Muscle layer of duodenum (tissue), 2 donors: Measurements from ENCODE around the gene ALPP.
"Not testable (repeated sequence)": the region's sequence is repeated elsewhere in the genome, so short reads cannot be mapped to it uniquely, and the experiment has no call there.

ENCODE experiments used
- H3K27ac ChIP-seq: one replicate; pipeline ENCODE4 v1.7.0; 2013; ENCODE audit warnings: mild to moderate bottlenecking, low read length
- H3K27me3 ChIP-seq: one replicate; pipeline ENCODE4 v1.7.0; 2013; ENCODE audit warnings: low read depth, mild to moderate bottlenecking, control low read depth, low read length
- H3K36me3 ChIP-seq, 2 donors: one replicate each; pipeline ENCODE4 v1.7.0; 2013; ENCODE audit warnings: low read length in 2 of 2, control low read depth in 1 of 2, mild to moderate bottlenecking in 1 of 2; ENCODE audit not compliant: insufficient read depth in 2 of 2, control insufficient read depth in 1 of 2
- H3K4me1 ChIP-seq, 2 donors: one replicate each; pipeline ENCODE4 v1.7.0; 2013; ENCODE audit warnings: low read length in 2 of 2, mild to moderate bottlenecking in 2 of 2, control low read depth in 1 of 2, moderate library complexity in 1 of 2; ENCODE audit not compliant: insufficient read depth in 2 of 2, control insufficient read depth in 1 of 2
- H3K4me3 ChIP-seq, 2 donors: one replicate each; pipeline ENCODE4 v1.7.0; 2013; ENCODE audit warnings: low read length in 2 of 2, low read depth in 1 of 2, mild to moderate bottlenecking in 1 of 2
- H3K9me3 ChIP-seq, 2 donors: one replicate each; pipeline ENCODE4 v1.7.0; 2013; ENCODE audit warnings: low read length in 2 of 2, control low read depth in 1 of 2, mild to moderate bottlenecking in 1 of 2; ENCODE audit not compliant: control insufficient read depth in 1 of 2
- donor health status: healthy.

The ALPP gene

GRCh38 chr2:232416521-232417470 lies 38.2 kb downstream of the ALPP start:
- no peak overlapping the region for H3K27ac ChIP-seq
- H3K9me3 ChIP-seq, result peaks cover 0 to under 1% of the 10 kb centered on the region in 2 donors
- H3K4me1 ChIP-seq, result peaks cover 0 to 29% of the 10 kb centered on the region in 2 donors
- H3K4me3 ChIP-seq, result no peak overlapping the region
- no peaks in the 10 kb centered on the region for H3K36me3 ChIP-seq
- H3K27me3 ChIP-seq, result peaks cover 44% of the 10 kb centered on the region

DNA sequence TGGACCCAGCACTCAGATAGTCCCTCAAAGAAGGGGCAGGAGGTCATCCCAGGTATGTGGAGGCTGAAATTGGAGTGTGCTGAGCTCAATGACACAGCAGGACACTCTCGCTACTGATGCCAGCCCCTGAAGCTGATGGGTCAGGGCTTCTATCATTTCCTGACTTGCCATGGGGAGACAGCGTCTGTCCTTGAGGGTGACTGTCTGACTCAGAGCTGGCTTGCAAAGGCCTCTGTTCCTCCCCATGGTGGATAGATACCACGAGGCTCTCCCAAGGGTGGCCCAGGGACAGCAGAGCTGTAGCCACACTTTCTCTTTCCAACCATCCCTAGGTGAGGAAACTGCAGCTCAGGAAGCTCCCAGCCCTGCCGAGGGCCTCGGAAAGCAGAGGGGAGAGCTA lies 38.9 kb downstream of the ALPP start:
- peaks cover 49% of the 10 kb centered on the region for H3K27me3 ChIP-seq
- peaks cover 0 to 7% of the 10 kb centered on the region in 2 donors for H3K9me3 ChIP-seq
- H3K4me3 ChIP-seq, result no peak overlapping the region

DNA sequence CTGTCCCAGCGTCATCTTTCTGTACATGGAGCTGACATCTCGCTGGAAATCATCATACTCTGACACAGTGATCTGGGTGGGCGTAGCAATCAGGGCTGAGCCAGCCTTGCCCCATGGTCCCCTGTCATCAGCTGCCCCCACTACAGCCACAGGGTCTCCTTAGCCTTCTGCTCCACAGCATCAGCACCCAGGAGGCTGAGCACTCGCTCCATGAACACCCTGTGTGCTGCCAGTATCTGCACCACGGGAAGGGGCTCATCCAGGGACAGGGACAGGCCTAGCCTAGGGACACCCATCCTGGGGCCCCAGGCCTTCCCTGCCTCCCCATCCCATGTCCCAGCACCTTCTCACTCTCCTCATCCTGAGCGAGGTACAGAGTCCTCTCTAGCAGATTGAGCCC lies 39.5 kb downstream of the ALPP start:
- Histone ChIP-seq H3K27ac (no peak overlapping the region), H3K36me3 (no peaks in the 10 kb centered on the region), H3K4me3 (no peak overlapping the region), H3K4me1 (peaks cover 0 to 29% of the 10 kb centered on the region in 2 donors), H3K27me3 (peaks cover 49% of the 10 kb centered on the region), H3K9me3 (peaks cover 0 to 12% of the 10 kb centered on the region in 2 donors)

More for the DNA sequence above, 38.9 kb downstream of the ALPP start:
- Histone ChIP-seq H3K4me1 (peaks cover 0 to 29% of the 10 kb centered on the region in 2 donors), H3K27ac (no peak overlapping the region), H3K36me3 (no peaks in the 10 kb centered on the region)

GRCh38 chr2:232418466-232419244 lies 40.1 kb downstream of the ALPP start:
- Histone ChIP-seq H3K9me3 (peaks cover 0 to 12% of the 10 kb centered on the region in 2 donors), H3K27me3 (peaks cover 49% of the 10 kb centered on the region), H3K27ac (no peak overlapping the region), H3K4me3 (peak overlapping the region in 1 of 2 donors; percentile 52), H3K4me1 (peaks cover 0 to 29% of the 10 kb centered on the region in 2 donors), H3K36me3 (no peaks in the 10 kb centered on the region)

DNA sequence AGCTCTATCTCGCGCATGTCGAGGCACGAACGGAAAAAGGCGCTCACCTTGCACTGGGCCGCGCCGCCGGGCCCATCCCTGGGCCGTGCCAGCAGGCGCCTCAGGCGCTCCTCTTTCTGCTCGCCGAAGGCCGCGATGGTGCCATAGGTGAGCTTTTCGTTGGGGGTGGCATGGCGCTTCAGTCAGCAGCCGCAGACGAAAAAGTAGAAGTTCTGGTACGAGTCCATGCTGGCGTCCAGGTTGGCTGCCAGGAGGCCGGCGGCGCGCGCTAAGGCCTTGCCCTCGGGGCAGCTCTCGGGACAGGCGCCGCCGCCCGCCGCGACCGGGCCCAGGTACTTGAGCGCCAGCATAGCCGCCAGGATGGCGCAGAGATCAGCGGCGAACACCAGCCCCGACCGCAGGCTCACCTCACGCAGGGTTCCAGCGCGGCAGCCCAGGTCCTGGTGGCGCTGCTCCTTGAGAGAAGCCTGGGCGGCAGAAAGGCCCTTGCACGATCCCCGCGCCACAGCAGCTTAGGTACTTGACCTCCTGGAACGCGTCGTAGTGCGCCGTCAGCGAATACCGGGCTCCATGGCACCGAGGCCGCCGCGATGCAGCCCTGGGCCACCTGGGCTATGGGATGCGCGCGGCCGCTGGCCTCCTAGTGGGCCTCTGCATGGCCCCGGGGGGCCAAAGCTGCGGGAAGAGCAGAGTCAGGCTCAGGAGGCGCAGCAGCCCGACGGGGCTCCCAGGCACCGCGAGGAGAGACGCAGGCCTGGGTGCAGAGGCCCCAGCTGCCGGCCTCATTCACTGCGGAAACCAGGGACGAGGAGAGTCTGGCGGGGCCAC lies 40.9 kb downstream of the ALPP start:
- H3K4me1 ChIP-seq, result peaks cover 0 to 29% of the 10 kb centered on the region in 2 donors

DNA sequence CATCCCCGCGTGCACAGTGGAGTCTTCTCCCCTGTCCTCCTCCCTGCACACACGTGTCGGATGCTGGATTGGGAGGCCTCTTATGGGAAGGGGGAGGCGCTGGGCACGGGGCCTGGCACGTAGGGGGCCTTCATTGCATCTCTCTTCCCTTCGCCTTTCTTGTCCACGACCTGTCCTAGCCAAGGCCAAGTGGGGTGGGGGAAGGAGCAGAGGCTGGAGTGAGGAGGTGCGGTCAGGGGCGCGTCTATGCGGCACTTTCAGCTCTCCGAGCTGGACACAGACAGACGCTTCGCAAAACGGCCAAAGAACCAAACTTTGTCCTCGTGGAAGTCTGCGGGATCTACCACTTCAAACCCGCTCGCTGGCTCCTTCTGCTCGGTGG lies 41.5 kb downstream of the ALPP start:
- Histone ChIP-seq H3K9me3 (peaks cover 0 to 12% of the 10 kb centered on the region in 2 donors), H3K4me3 (no peak overlapping the region), H3K27me3 (peaks cover 48% of the 10 kb centered on the region), H3K36me3 (no peaks in the 10 kb centered on the region), H3K27ac (no peak overlapping the region), H3K4me1 (peaks cover 0 to 29% of the 10 kb centered on the region in 2 donors)

More for the DNA sequence above, 40.9 kb downstream of the ALPP start:
- H3K27ac ChIP-seq, result no peak overlapping the region
- peaks cover 0 to 12% of the 10 kb centered on the region in 2 donors for H3K9me3 ChIP-seq
- H3K4me3 ChIP-seq, result peak overlapping the region in 1 of 2 donors; percentile 52
- no peaks in the 10 kb centered on the region for H3K36me3 ChIP-seq
- peaks cover 49% of the 10 kb centered on the region for H3K27me3 ChIP-seq

DNA sequence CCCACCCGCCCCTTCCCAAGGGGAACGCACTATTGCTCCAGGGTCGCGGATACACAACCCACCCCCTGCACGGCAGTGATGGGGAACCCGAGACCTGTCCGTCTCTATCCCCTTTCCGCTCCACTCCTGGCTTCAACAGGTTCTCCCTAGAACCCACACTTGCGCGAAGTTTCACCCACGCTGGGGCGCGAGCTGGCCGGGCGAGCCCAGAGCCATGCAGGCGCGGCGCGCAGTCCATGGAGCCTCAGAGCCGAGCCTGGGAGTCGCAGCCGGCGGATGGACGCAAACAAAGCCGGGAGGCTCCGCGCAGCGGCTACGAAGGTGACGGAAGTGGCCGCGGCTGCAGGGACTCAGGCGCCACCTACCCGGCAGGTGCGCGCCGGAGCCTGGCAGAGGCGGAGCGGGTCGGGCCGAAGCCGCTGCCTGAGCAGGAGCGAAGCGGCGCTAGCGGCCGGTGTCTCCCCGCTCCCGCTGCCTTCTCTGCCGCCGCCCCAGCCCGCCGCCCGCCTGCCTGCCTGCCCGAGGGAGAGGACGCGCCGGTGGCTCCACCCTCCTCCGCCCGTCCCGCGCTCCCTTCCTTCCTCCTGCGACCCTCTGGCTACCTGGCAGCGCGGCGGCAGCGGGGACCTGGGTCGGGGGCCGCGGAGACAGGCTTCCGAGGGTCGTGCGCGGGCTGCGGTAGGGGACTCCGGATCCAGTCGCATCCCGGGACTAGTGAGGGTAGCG lies 42.1 kb downstream of the ALPP start:
- peaks cover 43% of the 10 kb centered on the region for H3K27me3 ChIP-seq
- H3K27ac ChIP-seq, result no peak overlapping the region
- peak overlapping the region in 1 of 2 donors; percentile 34 for H3K4me3 ChIP-seq

GRCh38 chr2:232421189-232421785 lies 42.7 kb downstream of the ALPP start:
- Histone ChIP-seq H3K9me3 (peaks cover 0 to 12% of the 10 kb centered on the region in 2 donors), H3K36me3 (no peaks in the 10 kb centered on the region), H3K4me1 (peaks cover 0 to 29% of the 10 kb centered on the region in 2 donors), H3K27me3 (peaks cover 41% of the 10 kb centered on the region), H3K27ac (no peak overlapping the region), H3K4me3 (peak overlapping the region in 1 of 2 donors; percentile 34)

More for the DNA sequence above, 42.1 kb downstream of the ALPP start:
- peaks cover 0 to 29% of the 10 kb centered on the region in 2 donors for H3K4me1 ChIP-seq
- H3K36me3 ChIP-seq, result no peaks in the 10 kb centered on the region
- H3K9me3 ChIP-seq, result peaks cover 0 to 12% of the 10 kb centered on the region in 2 donors

DNA sequence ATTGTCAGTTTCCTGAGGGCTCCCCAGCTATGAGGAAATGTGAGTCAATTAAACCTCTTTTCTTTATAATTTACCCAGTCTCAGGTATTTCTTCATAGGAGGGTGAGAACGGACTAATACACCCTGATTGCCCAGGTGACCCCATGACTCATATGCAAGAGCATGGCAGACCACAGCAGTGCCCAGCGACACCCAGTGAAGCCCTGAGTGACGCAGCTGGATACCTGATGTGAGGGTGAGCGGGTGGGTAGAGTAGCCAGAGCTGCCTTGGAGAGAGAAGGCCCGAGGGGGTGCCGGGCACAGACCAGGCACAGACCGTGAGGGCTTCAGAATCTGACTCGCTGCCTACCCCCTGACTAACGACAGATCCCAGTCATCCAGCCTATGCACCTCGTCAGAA lies 43.5 kb downstream of the ALPP start:
- no peak overlapping the region for H3K27ac ChIP-seq
- peaks cover 41% of the 10 kb centered on the region for H3K27me3 ChIP-seq
- peaks cover 0 to 29% of the 10 kb centered on the region in 2 donors for H3K4me1 ChIP-seq
- no peak overlapping the region for H3K4me3 ChIP-seq
- no peaks in the 10 kb centered on the region for H3K36me3 ChIP-seq
- H3K9me3 ChIP-seq, result peaks cover 0 to 12% of the 10 kb centered on the region in 2 donors

DNA sequence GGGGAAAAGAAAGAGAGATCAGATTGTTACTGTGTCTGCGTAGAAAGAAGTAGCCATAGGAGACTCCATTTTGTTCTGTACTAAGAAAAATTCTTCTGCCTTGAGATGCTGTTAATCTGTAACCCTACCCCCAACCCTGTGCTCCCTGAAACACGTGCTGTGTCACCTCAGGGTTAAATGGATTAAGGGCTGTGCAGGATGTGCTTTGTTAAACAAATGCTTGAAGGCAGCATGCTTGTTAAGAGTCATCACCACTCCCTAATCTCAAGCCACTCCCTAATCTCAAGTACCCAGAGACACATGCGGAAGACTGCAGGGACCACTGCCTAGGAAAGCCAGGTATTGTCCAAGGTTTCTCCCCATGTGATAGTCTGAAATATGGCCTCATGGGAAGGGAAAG lies 44.4 kb downstream of the ALPP start:
- not testable (repeated sequence) for H3K27ac ChIP-seq, H3K36me3 ChIP-seq, H3K4me3 ChIP-seq
- Histone ChIP-seq H3K27me3 (peaks cover 34% of the 10 kb centered on the region), H3K4me1 (peaks cover 0 to 29% of the 10 kb centered on the region in 2 donors), H3K9me3 (peaks cover 0 to 12% of the 10 kb centered on the region in 2 donors)
